GM03348 (cell line): ENCODE data around the gene NPAS2.

Experiments
- DNase-seq: peaks from one replicate; pipeline ENCODE4 v3.0.0; 2012; ENCODE audit warnings: low spot score

Gene NPAS2

DNA sequence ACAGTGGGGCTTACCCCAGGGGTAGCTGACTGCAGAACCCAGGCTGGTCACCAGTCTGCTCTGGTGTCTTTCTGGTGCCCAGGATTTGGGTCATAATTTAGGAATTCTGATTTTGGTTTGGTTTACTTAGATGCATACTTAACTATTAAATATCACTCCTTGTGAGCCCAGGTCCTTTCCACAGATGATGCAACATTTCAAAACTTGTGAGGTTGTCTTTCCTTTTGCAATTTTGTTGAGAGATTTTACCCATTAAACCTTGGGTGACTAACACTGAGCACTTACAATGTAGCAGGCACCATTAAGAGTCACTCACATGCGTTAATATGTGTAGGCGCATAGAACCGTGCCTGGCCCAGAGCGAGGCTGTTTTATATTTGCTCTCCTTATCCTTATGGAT, 120.3 kb downstream of the NPAS2 start:
- DNase-seq: no peak

DNA sequence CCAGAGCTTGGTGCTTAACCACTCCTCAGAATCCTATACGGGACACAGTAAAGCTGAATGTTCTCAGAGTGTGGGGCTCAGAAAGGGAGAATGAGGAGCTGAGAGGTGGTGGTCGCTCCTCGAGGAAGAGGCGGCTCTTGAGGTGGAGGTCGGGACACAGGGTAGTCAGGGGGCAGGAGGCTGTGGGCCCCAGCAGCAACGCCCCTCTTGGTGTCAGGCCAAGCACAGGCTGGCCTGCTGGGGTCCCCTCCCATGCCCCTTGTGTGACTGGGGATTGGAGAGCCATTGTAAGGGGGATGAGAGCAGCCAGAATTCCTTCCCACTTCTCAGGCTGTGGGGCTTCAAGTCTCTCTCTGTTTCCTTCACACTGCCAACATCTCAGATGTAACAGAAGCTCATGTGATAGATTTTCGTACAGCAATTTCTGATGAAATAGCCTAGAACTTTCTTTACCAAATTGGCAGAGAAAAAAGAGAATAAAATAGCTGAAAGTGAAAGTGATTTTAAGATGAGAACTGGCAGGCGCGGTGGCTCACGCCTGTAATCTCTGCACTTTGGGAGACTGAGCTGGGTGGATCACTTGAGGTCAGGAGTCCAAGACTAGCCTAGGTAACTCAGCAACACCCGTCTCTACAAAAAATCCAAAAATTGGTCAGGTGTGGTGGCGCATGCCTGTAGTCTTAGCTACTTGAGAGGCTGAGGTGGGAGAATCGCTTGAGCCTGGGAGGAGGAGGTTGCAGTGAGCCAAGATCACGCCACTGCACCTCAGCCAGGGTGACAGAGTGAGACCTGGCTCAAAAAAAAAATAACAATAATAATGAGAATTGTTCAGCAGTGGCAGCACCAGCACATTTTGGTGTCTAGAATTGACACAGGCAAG, 121.1 kb downstream of the NPAS2 start:
- DNase-seq: no peak

DNA sequence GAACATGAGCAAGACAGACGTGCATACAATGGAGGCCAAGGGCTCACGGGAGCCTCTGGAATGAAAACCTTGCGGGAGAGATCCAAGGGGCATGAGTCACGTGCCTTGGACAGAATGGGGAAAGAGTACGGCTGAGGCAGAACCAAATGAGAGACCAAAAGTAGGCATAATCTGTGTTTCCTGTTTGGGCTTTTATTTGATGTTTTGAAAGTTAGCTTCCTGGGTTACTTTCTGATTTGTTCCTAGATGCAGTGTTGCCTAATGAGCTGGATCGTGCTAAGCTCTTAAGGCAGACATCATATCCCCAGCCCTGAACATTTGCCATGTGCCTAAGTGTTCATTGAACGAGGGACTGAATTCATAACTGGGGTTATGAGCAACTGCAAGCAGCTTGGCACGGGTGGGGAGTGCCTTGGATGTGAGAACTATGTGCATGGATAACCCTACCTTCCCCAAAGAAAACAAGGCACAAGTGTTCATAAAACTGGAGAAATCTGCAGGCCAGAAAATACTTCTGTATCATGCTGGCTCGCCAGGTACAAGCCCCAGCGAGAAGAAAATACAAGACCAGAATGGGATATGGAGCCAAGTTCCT, 121.8 kb downstream of the NPAS2 start:
- DNase-seq: no peak

DNA sequence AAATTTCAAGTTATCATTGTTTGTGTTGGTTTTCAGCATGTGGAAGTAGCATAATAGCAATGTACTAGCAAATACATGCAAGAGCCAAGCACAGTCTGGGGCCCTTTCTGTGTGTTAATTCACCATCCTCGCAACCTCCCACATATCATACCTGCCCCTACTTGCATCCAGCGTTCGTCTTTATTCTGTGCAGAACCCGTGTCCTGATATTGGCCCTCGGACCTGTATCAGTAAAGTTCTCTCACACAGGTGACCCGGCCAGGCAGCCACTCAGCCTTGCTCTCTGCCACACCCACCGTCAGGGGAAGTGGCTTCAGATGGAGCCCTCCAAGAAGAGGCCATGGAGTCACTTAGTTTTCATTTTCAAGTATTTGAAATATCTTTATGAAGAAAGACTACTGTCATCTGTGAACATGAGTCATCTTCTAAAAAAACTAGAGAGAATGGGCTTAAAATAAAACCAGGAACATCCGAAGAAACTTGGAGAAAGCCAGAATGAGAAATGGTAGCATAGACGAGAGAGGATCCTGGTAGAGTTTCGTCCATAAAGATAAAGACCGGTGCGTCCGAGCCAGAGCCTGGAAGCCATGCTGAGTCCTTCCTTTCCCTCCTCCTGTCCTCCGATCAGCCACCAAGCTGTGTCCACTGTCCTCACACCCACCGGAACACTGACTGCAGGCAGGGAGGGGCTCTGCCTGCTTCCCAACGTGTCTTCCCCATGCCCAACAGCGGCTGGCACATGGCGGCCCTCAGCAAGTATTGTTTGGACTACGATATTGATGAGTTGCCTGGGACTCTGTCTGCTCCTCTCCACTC, 124.9 kb downstream of the NPAS2 start:
- DNase-seq: no peak

- no peak for DNase-seq
These were observed 125.4 kb downstream of the NPAS2 start for GRCh38 chr2:100945433-100945740.

GRCh38 chr2:100945930-100946607, 126.1 kb downstream of the NPAS2 start:
- no peak for DNase-seq

GRCh38 chr2:100948942-100949811, 129.2 kb downstream of the NPAS2 start:
- no peak for DNase-seq

- no peak for DNase-seq
These were observed 132.6 kb downstream of the NPAS2 start for GRCh38 chr2:100952512-100952911.

DNA sequence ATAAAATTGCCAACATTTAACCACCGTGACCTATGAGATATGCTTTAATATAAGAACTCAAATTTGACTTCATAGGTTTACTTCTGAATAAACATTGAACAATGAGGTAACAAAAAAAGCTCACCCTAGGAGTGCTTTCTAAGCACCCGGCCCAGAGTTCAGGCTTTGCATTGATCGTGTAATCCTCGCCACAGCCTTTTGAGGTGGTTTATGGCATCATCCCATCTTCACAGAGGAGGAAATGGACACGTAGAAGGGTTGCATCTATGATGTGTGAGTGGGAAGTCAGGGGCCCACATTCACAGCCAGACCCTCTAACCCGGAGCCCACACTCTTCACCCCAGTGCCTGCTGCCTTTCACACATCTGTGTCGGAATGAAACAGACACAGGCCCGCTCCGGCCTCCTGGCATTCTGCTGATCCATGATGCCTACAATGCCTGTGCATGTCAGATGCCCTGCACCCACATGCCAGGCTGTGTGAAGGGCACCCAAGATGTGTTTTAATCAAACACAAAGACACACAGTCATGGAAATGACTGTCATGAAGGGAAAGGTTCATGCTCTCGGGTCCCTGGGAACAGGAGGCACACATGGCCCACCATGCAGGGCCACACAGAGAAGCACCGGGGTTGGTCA, 133.6 kb downstream of the NPAS2 start:
- no peak for DNase-seq

DNA sequence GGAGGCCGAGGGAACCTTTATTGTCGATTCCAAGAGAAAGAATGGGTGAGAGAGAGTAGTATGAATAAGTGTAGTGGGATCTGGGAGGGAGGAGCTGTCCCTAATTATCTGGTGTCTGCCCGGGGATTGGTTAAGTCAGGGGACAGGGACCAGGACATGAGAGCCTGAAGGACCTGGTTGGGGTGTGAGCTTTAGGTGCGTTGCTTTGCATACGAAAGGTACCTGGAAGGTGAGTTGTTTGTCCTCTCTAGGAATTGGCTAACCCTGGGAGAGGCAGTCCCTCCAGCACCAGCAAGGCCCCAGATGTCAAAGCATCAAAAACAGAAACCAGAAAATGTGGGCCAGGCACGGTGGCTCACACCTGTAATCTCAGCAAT, 134.1 kb downstream of the NPAS2 start:
- DNase-seq: no peak

DNA sequence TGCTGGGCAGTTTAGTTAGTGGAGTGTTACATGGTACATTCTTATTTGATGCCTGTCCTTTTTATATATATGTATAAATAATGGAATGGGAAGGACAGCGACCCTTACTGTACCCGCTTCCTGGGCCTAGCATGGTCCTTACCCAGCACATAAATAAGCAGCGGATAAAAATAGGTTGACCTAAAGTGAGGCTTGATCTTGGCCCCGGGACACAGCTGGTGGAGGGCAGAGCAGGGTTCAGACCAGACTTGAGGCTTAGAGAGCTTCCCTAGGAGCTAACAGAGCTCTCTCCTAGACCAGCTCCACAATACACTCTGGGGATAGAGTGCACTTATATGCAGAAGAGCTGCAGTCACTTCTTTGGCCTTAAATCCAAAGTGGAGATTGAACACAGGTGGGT, 135.3 kb downstream of the NPAS2 start:
- no peak for DNase-seq

GRCh38 chr2:100956081-100956480, 136.1 kb downstream of the NPAS2 start:
- DNase-seq: no peak

GRCh38 chr2:100957996-100958653, 138.2 kb downstream of the NPAS2 start:
- peak; percentile 93 for DNase-seq

DNA sequence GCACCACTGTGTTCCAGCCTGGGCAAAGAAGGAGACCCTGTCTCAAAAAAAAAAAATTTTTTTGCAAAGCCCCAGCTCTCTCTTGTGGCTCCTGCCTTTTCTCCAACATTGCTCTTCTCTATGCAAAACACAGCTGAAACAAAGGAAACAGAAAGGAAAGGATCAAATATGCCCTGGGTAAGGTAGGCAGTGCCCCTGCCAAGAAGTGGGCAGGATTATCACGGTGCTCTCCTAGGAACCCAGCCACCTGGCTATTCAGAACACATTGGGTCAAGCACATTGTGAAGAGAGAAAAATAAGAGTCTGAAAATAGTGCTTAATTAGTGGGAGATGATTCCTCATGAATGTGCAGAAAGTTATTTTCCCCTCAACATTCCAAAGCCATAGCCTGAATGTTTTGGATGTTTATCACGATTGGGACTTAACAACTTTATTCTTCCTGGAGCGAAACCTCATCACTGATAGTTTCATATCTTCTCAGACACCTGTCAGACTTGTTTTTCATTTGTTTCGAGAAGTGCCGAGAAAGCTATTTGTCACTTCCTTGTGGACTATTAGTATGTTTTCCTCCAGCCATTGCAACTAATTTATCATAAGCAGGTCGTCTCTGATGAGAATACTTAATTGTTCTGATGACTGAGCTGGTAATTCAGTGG, 139.4 kb downstream of the NPAS2 start:
- peak; percentile 73 for DNase-seq

DNA sequence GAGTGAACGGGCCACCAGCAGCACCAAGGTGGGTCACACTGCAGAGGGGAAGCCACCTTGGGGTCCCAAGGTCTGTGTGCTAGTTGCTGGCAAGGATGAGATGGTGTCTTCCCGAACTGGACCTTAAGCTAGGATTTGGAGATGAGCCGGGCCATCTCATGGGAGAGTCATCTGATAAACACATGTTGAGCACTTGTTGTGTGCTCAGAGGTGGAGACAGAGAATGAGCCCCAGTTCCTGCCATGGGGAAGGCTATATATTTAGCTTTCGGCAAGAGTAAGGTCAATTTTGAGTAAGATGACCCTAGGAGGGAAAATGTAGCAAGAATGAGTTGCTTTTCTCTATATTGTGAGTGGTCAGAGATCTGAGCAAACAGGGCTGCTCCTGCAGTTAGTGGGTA, 140.7 kb downstream of the NPAS2 start:
- DNase-seq: no peak

- no peak for DNase-seq
These were observed 142.6 kb downstream of the NPAS2 start for GRCh38 chr2:100962366-100963025.

GRCh38 chr2:100963026-100963375, 143.1 kb downstream of the NPAS2 start:
- no peak for DNase-seq

- DNase-seq: no peak
These were observed 144.3 kb downstream of the NPAS2 start for GRCh38 chr2:100964222-100964621.

DNA sequence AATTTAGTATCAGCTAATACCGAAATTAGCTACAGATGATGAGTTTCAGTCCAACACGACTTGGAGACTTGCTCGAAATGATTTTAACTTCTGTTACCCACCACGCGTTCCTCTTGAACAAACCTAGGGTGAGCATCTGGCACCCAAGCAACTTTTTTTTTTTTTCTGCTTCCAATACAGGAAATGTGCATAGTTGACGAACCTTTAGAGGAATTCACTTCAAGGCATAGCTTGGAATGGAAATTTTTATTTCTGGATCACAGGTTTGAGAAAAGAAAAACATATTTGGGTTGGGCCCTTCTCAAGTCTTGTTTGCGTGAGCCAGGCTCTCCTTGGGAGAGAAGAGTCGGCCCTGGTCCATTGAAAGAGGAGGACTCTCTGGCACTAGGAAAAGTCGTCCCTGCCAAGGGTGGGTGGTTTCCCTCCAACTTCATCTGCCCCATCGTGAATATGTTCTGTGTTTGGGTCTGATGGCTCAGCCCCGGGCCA, 144.8 kb downstream of the NPAS2 start:
- DNase-seq: peak; percentile 53
